ENCODE measurements around the gene CAMK4.

DNA sequence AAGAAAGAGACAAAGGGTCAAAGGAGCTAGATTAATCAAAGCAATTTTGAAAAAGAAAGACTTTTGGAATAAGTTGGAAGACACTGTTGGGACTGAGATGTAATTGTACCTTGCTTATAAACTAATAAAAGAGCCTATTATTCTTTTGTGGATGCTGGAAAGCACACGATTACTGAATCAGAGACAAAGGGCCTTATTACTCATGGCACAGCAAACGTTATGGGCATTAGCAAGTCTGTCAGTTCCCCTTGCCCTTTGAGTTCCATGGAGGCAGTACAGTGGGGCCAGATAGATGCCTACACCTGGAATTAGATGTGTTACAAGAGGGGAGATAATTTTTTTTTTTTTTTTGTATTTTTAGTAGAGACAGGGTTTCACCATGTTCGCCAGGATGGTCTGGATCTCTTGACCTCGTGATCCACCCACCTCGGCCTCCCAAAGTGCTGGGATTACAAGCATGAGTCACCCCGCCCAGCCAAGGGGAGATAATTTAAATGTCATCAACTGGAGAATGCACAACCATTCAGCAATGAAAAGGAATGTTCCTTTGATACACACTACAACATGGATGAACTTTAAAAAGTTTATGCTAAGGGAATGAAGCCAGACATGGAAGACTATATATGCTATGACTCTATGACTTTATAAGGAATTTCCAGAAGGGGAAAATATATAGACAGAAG is 159.2 kb downstream of the CAMK4 start:
- no peak for TF ChIP-seq EZH2 (IDR thresholded peaks at IDR 0.05; ENCODE audit: insufficient read depth, low read length)
- TF ChIP-seq, protein P1, sequence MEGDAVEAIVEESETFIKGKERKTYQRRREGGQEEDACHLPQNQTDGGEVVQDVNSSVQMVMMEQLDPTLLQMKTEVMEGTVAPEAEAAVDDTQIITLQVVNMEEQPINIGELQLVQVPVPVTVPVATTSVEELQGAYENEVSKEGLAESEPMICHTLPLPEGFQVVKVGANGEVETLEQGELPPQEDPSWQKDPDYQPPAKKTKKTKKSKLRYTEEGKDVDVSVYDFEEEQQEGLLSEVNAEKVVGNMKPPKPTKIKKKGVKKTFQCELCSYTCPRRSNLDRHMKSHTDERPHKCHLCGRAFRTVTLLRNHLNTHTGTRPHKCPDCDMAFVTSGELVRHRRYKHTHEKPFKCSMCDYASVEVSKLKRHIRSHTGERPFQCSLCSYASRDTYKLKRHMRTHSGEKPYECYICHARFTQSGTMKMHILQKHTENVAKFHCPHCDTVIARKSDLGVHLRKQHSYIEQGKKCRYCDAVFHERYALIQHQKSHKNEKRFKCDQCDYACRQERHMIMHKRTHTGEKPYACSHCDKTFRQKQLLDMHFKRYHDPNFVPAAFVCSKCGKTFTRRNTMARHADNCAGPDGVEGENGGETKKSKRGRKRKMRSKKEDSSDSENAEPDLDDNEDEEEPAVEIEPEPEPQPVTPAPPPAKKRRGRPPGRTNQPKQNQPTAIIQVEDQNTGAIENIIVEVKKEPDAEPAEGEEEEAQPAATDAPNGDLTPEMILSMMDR (IDR thresholded peaks at IDR 0.05; ENCODE audit: insufficient read depth, low read depth, low read length): no peak
